Eye (tissue), 1 donor: ENCODE data around the gene CBL.
"Not testable (repeated sequence)": the region's sequence is repeated elsewhere in the genome, so short reads cannot be mapped to it uniquely, and the experiment has no call there.

Experiments
- DNase-seq: peaks from one replicate; pipeline ENCODE4 v3.0.0-alpha.2; 2015

The CBL gene

DNA sequence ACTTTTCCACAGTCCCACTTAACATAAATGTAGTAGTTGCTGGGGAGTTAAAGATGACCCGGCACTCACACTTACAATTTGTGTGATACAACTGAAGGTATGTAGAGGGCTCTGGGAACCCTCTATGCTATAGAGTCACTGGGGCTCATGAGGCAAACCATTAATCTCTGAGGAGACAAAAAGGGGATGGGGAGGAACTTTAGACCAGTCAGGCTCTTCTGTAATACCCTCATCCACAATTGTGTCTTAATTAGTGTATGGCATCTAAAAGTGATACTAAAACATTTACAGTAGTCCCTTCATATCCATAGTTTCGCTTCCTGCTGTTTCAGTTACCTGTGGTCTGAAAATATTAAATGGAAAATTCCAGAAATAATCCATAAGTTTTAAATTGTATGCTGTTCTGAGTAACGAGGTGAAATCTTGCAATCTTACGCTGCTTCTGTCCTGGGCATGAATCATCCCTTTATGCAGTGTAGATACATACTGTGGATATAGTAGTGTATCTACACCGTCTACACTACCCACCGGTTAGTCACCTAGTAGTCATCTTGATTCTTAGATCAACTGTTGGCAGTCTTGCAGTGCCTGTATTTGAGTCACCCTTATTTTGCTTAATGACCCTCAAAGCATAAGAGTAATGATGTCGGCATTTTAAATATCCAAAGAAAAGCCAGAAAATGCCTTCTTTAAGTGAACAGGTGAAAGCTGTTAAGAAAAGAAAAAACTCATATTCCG, 12.2 kb downstream of the CBL start:
- DNase-seq: no peak

DNA sequence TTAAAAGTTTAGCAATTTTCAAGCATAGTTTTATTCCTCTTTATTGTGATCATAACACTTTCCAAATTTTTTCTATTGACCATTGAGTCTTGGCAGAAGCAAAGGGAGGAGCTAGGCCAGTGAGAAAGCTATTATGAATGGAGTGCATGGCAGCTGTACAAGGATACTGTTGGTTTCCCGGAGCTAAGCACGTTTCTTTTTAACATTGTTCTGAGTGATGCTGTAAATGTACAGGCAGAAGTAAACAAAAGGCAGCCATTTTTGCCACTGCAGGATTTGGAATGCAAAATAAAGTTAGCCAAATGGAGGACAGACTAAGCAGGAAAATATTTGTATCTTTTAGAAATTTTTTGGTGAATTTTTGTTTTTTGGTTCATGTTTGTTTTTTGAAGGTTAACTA, 16.2 kb downstream of the CBL start:
- DNase-seq: peak; percentile 41

DNA sequence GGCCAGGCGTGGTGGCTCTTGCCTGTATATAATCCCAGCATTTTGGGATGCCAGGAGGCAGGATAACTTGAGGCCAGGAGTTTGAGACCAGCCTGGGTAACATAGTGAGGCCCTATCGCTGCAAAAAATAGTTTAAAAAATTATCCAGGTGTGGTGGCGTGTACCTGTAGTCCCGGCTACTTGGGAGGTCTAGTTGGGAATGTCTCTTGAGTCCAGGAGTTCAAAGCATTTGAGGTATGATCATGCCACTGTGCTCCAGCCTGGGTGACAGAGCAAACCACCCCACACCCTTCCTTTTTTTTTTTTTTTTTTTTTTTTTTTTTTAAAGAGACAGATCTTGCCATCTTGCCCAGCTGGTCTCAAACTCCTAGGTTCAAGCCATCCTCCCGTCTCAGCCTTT, 16.8 kb downstream of the CBL start:
- no peak for DNase-seq

GRCh38 chr11:119223856-119224255, 17.7 kb downstream of the CBL start:
- DNase-seq: no peak

- DNase-seq: not testable (repeated sequence)
These were observed 22.6 kb downstream of the CBL start for GRCh38 chr11:119228535-119229287.

DNA sequence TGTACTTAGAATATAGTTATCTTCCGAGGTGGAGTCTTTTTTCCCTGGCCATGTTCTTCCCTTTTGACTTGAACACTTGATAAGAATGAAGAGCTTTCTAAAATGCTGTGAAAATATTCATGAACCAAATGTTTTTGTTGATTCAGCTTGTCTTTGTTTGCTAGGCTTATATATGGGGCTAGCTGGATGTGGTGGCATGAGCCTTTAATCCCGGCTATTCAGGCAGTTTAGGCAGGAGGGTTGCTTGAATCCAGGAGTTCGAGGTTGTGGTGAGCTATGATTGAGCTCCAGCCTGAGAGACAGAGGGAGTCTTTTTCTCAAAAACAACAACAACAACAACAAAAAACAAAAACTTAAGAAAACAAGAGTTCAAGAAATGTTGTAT, 23.1 kb downstream of the CBL start:
- no peak for DNase-seq

- DNase-seq: no peak
These were observed 23.6 kb downstream of the CBL start for GRCh38 chr11:119229741-119230140.

DNA sequence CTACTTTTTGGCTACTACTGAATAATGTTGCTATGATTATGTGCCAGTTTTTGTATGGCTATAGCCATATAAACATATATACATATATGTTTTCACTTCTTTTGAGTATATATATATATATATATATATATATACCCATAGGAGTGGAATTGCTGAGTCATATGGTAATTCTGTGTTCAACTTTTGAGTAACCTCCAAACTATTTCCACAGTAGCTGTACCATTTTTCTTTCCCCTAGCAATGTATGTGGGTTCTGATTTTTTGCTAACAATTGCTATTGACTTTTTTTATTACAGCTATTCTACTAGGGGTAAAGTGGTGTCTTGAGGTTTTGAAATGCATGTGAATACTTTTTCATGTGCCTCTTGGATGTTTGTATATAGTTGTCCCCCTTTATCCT, 30.4 kb downstream of the CBL start:
- no peak for DNase-seq

- no peak for DNase-seq
These were observed 30.8 kb downstream of the CBL start for GRCh38 chr11:119236891-119237290.

- no peak for DNase-seq
These were observed 31.4 kb downstream of the CBL start for GRCh38 chr11:119237515-119237914.

DNA sequence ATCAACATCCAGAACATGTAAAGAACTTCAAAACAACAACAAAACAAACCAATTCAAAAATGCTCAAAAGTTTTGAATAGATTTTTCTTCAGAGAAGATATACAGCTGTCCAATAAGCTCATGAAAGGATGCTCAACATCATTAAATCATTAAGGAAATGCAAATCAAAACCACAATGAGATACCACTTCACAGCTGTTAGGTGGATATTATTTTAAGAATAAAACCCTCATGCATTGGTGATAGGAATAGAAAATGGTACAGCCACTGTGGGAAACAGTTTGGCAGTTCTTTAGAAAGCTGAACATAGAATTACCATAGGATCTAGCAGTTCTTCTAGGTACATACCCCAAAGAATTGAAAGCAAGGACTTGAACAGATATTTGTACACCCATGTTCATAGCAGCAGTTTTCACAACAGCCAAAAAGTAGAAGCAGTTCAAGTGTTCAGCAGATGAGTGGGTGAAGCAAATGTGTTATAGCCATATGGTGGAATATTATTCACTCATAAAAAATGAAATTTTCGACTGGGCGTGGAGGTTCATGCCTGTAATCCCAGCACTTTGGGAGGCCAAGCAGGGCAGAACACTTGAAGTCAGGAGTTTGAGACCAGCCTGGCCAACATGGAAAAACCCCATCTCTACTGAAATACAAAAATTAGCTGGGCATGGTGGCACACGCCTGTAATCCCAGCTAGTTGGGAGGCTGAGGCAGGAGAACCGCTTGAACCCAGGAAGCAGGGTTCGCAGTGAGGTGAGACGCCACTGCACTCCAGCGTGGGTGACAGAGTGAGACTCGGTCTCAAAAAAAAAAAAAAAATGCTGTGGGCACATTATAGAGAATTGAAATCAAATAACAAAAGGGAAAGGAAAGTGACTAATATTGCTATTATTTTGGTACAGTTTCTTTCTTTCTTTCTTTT, 42.9 kb downstream of the CBL start:
- no peak for DNase-seq

DNA sequence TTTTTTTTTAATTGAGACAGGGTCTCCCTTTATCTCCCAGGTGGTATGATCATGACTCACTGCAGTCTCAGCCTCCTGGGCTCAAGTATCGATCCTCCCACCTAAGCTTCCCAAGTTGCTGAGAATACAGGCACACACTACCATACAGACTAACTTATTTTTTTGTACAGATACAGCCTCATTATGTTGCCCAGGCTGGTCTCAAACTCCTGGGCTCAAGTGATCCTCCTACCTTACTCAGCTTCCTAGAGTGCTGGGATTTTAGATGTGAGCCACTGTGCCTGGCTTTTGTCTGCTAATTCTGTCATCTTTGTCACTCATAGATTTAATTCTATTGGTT, 43.5 kb downstream of the CBL start:
- no peak for DNase-seq

- no peak for DNase-seq
These were observed 45.0 kb downstream of the CBL start for GRCh38 chr11:119251114-119251513.

DNA sequence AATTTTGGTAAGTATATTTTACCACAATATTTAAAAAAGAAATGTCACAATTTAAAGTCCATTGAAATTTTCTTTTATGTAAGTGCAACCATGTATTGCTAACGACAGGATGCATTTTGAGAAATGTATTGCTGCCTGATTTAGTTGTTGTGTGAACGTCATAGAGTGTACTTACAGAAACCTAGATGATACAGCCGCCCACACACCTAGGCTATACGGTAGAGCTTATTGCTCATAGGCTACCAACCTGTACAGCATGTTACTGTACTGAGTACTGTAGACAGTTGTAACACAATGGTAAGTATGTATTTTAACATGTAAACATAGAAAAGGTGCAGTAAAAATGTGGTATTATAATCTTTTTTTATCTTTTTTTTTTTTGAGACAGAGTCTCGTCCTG, 48.1 kb downstream of the CBL start:
- DNase-seq: no peak

GRCh38 chr11:119258180-119258579, 52.0 kb downstream of the CBL start:
- no peak for DNase-seq

- no peak for DNase-seq
These were observed 52.8 kb downstream of the CBL start for GRCh38 chr11:119258983-119259382.

- DNase-seq: no peak
These were observed 56.7 kb downstream of the CBL start for GRCh38 chr11:119262668-119263351.

DNA sequence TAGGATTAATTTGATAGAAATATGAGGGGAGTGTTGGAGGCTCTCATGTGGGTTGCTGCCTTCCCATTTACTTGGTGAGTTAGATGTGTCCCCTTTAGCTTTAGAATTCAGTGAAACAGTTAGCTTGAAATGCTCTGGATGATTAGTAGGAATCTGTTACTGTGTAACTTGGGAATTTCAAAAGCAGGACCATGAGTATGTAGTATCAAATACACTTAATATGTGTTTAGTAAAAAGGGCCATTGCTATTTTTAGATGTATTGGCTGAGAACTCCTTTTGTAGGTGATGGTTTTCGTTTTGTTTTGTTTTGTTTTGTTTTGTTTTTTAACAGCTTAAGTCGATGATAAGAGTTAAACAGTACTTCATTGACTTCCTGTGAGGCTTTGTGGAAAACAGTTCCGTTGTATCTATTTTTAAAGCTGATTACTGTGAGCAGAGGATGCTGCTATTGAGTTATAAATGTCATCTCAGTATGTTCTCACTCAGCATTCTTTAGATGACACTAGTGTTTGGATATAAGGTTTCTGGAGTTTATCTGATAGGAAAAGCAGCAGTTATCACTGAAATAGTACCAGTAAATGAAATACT, 57.3 kb downstream of the CBL start:
- DNase-seq: no peak

GRCh38 chr11:119266063-119266462, 59.9 kb downstream of the CBL start:
- DNase-seq: no peak

GRCh38 chr11:119266517-119267255, 60.5 kb downstream of the CBL start:
- DNase-seq: no peak

DNA sequence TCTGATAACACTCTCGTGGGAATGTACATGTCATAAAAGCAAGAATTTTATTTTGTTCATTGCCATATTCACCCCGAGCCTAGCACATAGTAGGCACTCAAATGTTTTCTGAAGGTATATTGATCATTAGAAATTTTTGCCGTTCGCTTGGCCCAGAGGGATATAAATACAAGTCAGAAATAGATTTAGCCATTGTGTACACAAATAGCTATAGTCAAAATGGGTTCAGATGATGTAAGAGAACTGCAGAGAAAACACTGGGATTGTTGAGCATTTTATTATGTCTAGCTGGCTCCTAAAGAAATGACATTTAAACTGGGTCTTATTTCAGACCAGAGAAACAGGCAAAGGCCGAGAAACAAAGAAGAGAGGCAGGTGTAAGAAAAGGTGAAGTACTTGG, 61.5 kb downstream of the CBL start:
- no peak for DNase-seq

GRCh38 chr11:119273721-119274120, 67.6 kb downstream of the CBL start:
- no peak for DNase-seq
